ENCODE measurements around the gene GOLGB1. TPM values are rescaled to one million over a fixed set of nuclear protein-coding genes. Genes with fewer than 3 reads are reported as not detected.

Gene GOLGB1
- total RNA-seq, 4 donors from 2014 or later, result 77.8 to 102 (median 97.3) TPM

- Histone ChIP-seq H3K4me1 (no peaks in the 10 kb centered on the region), H3K4me3 (replicated peaks in 1 of 3) (no peak overlapping the region), H3K36me3 (peaks cover 5 to 8% of the 10 kb centered on the region in 2 donors), H3K27me3 (no peaks in the 10 kb centered on the region), H3K9me3 (no peaks in the 10 kb centered on the region), H3K27ac (no peak overlapping the region)
- intact Hi-C loops (cut with DNase I), result no loop called here
- no peak for DNase-seq
- TF ChIP-seq CTCF (IDR thresholded peaks at IDR 0.05) (no peak), POLR2A (IDR thresholded peaks at IDR 0.05) (no peak)
- WGBS, 2 donors, result 97% methylated on average over 5 of the region's 5 CpGs
These were observed 45.6 kb downstream of the GOLGB1 start for GRCh38 chr3:121703973-121704372.

DNA sequence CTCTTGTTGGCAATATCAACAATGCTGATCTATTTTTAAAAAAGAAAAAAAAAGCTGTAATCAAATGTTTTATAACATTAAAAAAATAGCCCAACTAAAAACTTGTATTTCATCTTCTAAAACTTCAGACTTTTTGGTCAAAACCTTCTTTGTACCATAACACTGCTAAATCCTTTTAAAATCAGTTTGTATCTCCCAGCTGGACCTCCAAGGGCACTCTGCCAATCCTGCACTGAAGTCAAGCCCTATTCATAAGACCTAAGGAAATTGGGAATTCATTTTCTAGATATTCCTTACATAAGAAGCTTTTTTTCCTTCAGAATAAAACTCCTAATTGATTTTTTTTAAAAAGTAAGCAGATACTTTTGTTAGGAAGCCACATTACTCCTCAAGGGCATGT lies 50.6 kb downstream of the GOLGB1 start:
- DNase-seq, result peak; percentile 17
- TF ChIP-seq CTCF (IDR thresholded peaks at IDR 0.05), result no peak
- TF ChIP-seq POLR2A (IDR thresholded peaks at IDR 0.05), result no peak
- intact Hi-C loops (cut with DNase I), result no loop called here

GRCh38 chr3:121698476-121698875 lies 51.1 kb downstream of the GOLGB1 start:
- H3K27me3 ChIP-seq, result no peaks in the 10 kb centered on the region
- intact Hi-C loops (cut with DNase I), result no loop called here
- H3K27ac ChIP-seq, result no peak overlapping the region
- 91% methylated on average over 1 of the region's 1 CpG for WGBS, 2 donors
- no peak overlapping the region for H3K4me3 ChIP-seq (replicated peaks in 1 of 3)
- no peak for DNase-seq
- no peaks in the 10 kb centered on the region for H3K9me3 ChIP-seq
- TF ChIP-seq POLR2A (IDR thresholded peaks at IDR 0.05), result no peak
- TF ChIP-seq CTCF (IDR thresholded peaks at IDR 0.05), result no peak
- H3K36me3 ChIP-seq, result peaks cover 11 to 17% of the 10 kb centered on the region in 2 donors
- peaks cover 4 to 6% of the 10 kb centered on the region in 2 donors for H3K4me1 ChIP-seq

More for the DNA sequence above, 50.6 kb downstream of the GOLGB1 start:
- H3K4me1 ChIP-seq, result peaks cover 4 to 6% of the 10 kb centered on the region in 2 donors
- no peak overlapping the region for H3K27ac ChIP-seq
- no peak overlapping the region for H3K4me3 ChIP-seq (replicated peaks in 1 of 3)
- no peaks in the 10 kb centered on the region for H3K9me3 ChIP-seq
- H3K27me3 ChIP-seq, result no peaks in the 10 kb centered on the region
- H3K36me3 ChIP-seq, result peaks cover 11 to 17% of the 10 kb centered on the region in 2 donors

DNA sequence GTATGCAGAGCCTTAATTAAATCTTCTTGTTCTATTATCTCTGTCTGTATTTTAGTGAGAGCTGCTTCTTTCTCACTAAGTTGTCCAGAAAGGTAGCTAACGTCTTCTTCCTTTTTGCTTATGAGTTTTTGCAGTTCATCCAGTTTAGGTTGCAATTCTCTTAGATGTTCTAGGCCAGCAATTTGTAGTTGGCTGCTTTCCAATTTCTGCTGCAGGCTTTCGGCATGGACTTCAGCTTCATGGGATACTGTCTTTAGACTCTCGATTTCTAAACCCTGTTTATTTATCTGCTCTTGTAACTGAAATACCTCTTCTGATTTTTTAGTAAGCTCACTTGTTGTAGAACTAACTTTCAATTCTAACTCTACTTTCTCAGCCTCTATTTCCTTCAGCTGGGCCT lies 53.4 kb downstream of the GOLGB1 start:
- 37 to 38% methylated on average over 3 of the region's 3 CpGs for WGBS, 2 donors
- TF ChIP-seq POLR2A (IDR thresholded peaks at IDR 0.05), result no peak
- no peak for TF ChIP-seq CTCF (IDR thresholded peaks at IDR 0.05)

GRCh38 chr3:121692010-121692699 lies 57.4 kb downstream of the GOLGB1 start:
- no peaks in the 10 kb centered on the region for H3K9me3 ChIP-seq
- DNase-seq, result no peak
- 89 to 94% methylated on average over 2 of the region's 2 CpGs for WGBS, 2 donors
- no peak overlapping the region for H3K27ac ChIP-seq
- H3K4me3 ChIP-seq (replicated peaks in 1 of 3), result no peak overlapping the region
- peaks cover under 1 to 4% of the 10 kb centered on the region in 2 donors for H3K4me1 ChIP-seq
- intact Hi-C loops (cut with DNase I), result no loop called here
- peaks cover 12 to 24% of the 10 kb centered on the region in 2 donors for H3K36me3 ChIP-seq
- no peak for TF ChIP-seq POLR2A (IDR thresholded peaks at IDR 0.05)
- no peak for TF ChIP-seq CTCF (IDR thresholded peaks at IDR 0.05)
- H3K27me3 ChIP-seq, result no peaks in the 10 kb centered on the region

More for the DNA sequence above, 53.4 kb downstream of the GOLGB1 start:
- Histone ChIP-seq H3K4me3 (replicated peaks in 1 of 3) (no peak overlapping the region), H3K27ac (no peak overlapping the region), H3K9me3 (no peaks in the 10 kb centered on the region), H3K36me3 (peaks cover 20 to 28% of the 10 kb centered on the region in 2 donors), H3K27me3 (no peaks in the 10 kb centered on the region), H3K4me1 (peaks cover 4 to 6% of the 10 kb centered on the region in 2 donors)
- DNase-seq, result peak in 1 of 2 donors; percentile 7
- intact Hi-C loops (cut with DNase I), result no loop called here

Data from thyroid gland (tissue), 4 donors.